Cortex of kidney (tissue), 1 donor: ENCODE results near the gene ATRAID.

Source experiments
- DNase-seq: peaks from one replicate; lab custom pipeline; 2025; lab: John Stamatoyannopoulos, UW

The ATRAID gene

DNA sequence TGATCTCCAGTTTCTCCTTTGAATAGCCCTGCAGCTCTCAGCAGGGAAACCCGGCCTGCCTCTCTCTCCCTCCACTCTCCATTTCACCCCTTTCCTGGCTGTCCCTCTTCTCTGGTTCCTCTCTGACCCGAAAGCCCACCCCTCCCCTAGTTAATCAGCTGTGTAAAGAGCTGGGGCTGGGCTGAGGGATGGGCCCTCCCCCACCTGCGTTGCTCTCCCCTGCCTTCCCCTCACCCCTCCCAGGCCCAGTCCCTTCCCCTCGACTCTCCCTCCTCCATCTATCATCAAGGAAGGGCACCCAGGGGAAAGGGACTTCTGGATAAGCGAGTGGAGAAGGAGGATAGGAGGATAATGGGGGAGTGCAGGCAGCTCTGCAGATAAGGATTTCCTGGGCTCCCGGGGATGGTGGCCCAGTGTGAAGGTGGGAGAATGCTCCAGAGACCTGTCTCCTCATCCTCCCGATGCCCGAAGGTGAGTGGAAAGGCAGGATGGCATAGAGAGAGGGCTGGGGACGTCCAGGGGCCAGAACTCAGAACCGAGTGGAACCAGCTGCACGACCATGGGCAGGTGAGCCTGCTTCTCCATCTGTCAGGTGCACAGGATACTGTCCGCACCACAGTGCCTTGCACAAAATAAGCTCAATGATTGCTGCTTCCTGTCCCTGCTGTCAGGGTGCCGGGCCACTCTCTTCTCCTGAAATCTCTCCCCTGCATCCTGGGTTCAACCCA is 39.0 kb downstream of the ATRAID start:
- DNase-seq: no peak

GRCh38 chr2:27251766-27252165 is 39.9 kb downstream of the ATRAID start:
- DNase-seq: no peak

- no peak for DNase-seq
These were observed 43.3 kb downstream of the ATRAID start for GRCh38 chr2:27255187-27255586.

GRCh38 chr2:27255660-27256059 is 43.8 kb downstream of the ATRAID start:
- DNase-seq: no peak

DNA sequence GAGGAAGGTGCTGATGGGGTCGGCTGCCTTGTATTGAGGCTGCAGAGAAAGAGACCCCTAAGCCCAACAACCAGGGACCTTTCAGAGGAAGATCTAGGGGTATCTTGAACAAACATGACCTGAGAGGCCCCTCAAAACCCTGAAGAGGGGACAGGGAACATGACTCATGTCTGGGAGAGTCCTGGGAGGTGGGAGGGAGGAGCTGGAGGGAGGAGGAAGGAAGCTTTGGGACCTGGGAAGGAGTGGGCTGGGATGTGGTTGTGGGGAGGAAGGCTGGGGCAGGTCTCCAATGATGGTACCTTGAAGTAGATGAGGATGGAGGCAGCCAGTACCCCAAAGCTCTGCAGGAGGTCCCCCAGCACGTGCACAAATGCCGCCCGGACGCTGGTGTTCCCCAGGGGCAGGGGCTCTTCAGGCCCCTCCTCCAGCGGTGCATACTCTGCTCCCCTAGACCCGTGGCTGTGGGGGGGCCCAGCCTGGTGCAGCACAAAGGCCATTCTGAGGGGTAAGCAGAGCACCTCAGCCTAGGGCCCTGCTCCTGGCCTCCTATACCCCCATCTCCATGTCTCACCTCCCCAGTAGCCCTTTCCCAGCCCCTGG is 45.1 kb downstream of the ATRAID start:
- no peak for DNase-seq

GRCh38 chr2:27258051-27258450 is 46.2 kb downstream of the ATRAID start:
- no peak for DNase-seq

- DNase-seq: no peak
These were observed 49.5 kb downstream of the ATRAID start for GRCh38 chr2:27261241-27261925.

GRCh38 chr2:27261926-27262298 is 50.1 kb downstream of the ATRAID start:
- no peak for DNase-seq

GRCh38 chr2:27262379-27263286 is 50.8 kb downstream of the ATRAID start, which contains the start of gene SLC30A3:
TSS of gene SLC30A3 (minus strand) at chr2:27263047. CDS start at chr2:27262906, 141 bp downstream.
- DNase-seq: no peak

- no peak for DNase-seq
These were observed 51.7 kb downstream of the ATRAID start for GRCh38 chr2:27263287-27264252.

GRCh38 chr2:27264253-27264752 is 52.5 kb downstream of the ATRAID start:
- DNase-seq: no peak

- no peak for DNase-seq
These were observed 53.1 kb downstream of the ATRAID start for GRCh38 chr2:27264753-27265535.

DNA sequence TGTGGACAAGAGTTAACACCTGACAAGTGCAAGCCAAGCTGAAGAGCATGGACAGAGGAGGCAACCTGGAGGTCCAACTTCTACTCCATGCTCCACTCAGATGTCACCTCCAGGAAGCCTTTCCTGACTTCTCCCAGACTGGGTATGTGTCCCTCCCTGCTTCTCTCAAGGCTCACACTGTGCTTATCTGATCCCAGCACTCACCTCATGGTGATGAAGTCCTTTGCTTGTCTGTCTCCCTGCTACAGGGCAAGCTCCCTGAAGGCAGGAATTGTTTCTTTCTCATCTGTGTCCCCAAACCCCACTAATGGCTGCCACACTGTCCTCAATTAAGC is 53.7 kb downstream of the ATRAID start:
- DNase-seq: no peak
